ENCODE measurements around the gene CATSPER1. TPM values are rescaled to one million over a fixed set of nuclear protein-coding genes. Genes with fewer than 3 reads are reported as not detected.
A peak's percentile ranks its signal among the peaks of the same experiment; 100 is the strongest.

CATSPER1 gene
- total and polyA plus RNA-seq, 2 of the 13 experiments (the other 11 are each of a cell fraction or from before 2014, with no cell fraction given), result 0.17 TPM; not detected in 1

- TF ChIP-seq, protein P1, sequence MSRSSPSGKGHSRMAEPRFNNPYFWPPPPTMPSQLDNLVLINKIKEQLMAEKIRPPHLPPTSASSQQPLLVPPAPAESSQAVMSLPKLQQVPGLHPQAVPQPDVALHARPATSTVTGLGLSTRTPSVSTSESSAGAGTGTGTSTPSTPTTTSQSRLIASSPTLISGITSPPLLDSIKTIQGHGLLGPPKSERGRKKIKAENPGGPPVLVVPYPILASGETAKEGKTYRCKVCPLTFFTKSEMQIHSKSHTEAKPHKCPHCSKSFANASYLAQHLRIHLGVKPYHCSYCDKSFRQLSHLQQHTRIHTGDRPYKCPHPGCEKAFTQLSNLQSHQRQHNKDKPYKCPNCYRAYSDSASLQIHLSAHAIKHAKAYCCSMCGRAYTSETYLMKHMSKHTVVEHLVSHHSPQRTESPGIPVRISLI (CRISPR knock-in tag; IDR thresholded peaks at IDR 0.05; ENCODE audit: borderline replicate concordance), result peak; percentile 73; the same call in 1 of the 2 replicates
- TF ChIP-seq JDP2 (CRISPR knock-in tag; IDR thresholded peaks at IDR 0.05; ENCODE audit: borderline replicate concordance) (no peak), ZEB1 (IDR thresholded peaks at IDR 0.05; ENCODE audit: insufficient replicate concordance, low read depth) (no peak), MXI1 (IDR thresholded peaks at IDR 0.05; ENCODE audit: borderline replicate concordance, low read depth, low read length) (peak; percentile 45; the same call in 1 of the 3 replicates), ZSCAN21 (CRISPR knock-in tag; IDR thresholded peaks at IDR 0.05; ENCODE audit: borderline replicate concordance) (no peak), ZNF709 (CRISPR knock-in tag; IDR thresholded peaks at IDR 0.05) (no peak), AGO2 (optimal IDR thresholded peaks at IDR 0.05; ENCODE audit: low read depth, low read length) (no peak), PRMT3 (CRISPR knock-in tag; IDR thresholded peaks at IDR 0.05; ENCODE audit: borderline replicate concordance, low read depth) (no peak), FOSL2 (CRISPR knock-in tag; IDR thresholded peaks at IDR 0.05) (peak; percentile 42; the same call in 1 of the 2 replicates), ZKSCAN1 (IDR thresholded peaks at IDR 0.05; ENCODE audit: low read length) (no peak), ZNF639 (CRISPR knock-in tag; conservative IDR thresholded peaks at IDR 0.05) (no peak)
- TF ChIP-seq, protein P2, sequence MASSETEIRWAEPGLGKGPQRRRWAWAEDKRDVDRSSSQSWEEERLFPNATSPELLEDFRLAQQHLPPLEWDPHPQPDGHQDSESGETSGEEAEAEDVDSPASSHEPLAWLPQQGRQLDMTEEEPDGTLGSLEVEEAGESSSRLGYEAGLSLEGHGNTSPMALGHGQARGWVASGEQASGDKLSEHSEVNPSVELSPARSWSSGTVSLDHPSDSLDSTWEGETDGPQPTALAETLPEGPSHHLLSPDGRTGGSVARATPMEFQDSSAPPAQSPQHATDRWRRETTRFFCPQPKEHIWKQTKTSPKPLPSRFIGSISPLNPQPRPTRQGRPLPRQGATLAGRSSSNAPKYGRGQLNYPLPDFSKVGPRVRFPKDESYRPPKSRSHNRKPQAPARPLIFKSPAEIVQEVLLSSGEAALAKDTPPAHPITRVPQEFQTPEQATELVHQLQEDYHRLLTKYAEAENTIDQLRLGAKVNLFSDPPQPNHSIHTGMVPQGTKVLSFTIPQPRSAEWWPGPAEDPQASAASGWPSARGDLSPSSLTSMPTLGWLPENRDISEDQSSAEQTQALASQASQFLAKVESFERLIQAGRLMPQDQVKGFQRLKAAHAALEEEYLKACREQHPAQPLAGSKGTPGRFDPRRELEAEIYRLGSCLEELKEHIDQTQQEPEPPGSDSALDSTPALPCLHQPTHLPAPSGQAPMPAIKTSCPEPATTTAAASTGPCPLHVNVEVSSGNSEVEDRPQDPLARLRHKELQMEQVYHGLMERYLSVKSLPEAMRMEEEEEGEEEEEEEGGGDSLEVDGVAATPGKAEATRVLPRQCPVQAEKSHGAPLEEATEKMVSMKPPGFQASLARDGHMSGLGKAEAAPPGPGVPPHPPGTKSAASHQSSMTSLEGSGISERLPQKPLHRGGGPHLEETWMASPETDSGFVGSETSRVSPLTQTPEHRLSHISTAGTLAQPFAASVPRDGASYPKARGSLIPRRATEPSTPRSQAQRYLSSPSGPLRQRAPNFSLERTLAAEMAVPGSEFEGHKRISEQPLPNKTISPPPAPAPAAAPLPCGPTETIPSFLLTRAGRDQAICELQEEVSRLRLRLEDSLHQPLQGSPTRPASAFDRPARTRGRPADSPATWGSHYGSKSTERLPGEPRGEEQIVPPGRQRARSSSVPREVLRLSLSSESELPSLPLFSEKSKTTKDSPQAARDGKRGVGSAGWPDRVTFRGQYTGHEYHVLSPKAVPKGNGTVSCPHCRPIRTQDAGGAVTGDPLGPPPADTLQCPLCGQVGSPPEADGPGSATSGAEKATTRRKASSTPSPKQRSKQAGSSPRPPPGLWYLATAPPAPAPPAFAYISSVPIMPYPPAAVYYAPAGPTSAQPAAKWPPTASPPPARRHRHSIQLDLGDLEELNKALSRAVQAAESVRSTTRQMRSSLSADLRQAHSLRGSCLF (CRISPR knock-in tag; IDR thresholded peaks at IDR 0.05; ENCODE audit: borderline replicate concordance), result no peak
- TF ChIP-seq, protein P3, sequence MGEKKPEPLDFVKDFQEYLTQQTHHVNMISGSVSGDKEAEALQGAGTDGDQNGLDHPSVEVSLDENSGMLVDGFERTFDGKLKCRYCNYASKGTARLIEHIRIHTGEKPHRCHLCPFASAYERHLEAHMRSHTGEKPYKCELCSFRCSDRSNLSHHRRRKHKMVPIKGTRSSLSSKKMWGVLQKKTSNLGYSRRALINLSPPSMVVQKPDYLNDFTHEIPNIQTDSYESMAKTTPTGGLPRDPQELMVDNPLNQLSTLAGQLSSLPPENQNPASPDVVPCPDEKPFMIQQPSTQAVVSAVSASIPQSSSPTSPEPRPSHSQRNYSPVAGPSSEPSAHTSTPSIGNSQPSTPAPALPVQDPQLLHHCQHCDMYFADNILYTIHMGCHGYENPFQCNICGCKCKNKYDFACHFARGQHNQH (CRISPR knock-in tag; IDR thresholded peaks at IDR 0.05), result no peak; the same call in 1 of the 2 replicates
- TF ChIP-seq, protein P4, sequence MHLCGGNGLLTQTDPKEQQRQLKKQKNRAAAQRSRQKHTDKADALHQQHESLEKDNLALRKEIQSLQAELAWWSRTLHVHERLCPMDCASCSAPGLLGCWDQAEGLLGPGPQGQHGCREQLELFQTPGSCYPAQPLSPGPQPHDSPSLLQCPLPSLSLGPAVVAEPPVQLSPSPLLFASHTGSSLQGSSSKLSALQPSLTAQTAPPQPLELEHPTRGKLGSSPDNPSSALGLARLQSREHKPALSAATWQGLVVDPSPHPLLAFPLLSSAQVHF (CRISPR knock-in tag; IDR thresholded peaks at IDR 0.05), result no peak
Observed at GRCh38 chr11:65988791-65989592, 37.3 kb downstream of the CATSPER1 start (continued).
